Activated T-cell treated with anti-CD3 and anti-CD28 coated beads, Interleukin-2, amount 50 U/mL, for 4 hours (primary cell): ENCODE results near the gene USH1C. TPM values are rescaled to one million over a fixed set of nuclear protein-coding genes. Genes with fewer than 3 reads are reported as not detected.

Source experiments
- ATAC-seq, 2 donors: fragments of 200-7000 bp; cut with Tn5 transposase; one replicate each; pipeline ENCODE4 v1.10.0; 2021
- DNase-seq: peaks from one replicate; pipeline ENCODE4 v3.0.0-alpha.2; 2020
- H3K27me3 Mint-ChIP-seq: one replicate; pipeline ENCODE4 v1.8.0; 2021; ENCODE audit warnings: low read depth, mixed read lengths
- H3K36me3 Mint-ChIP-seq: one replicate; pipeline ENCODE4 v1.8.0; 2022; ENCODE audit warnings: mixed read lengths; ENCODE audit not compliant: insufficient read depth
- H3K4me1 Mint-ChIP-seq: one replicate; pipeline ENCODE4 v1.8.0; 2021; ENCODE audit warnings: low read depth, mixed read lengths
- H3K4me3 Mint-ChIP-seq: one replicate; pipeline ENCODE4 v1.8.0; 2021; ENCODE audit warnings: mild to moderate bottlenecking, moderate library complexity, mixed read lengths
- H3K9me3 Mint-ChIP-seq: one replicate; pipeline ENCODE4 v1.8.0; 2021; ENCODE audit warnings: mixed read lengths
- total RNA-seq, 3 donors: library from RNA; stranded (reverse); gene quantifications; one replicate each; pipeline ENCODE4 v1.2.1, GENCODE V29; 2021

Gene USH1C
- total RNA-seq, 3 donors from 2014 or later, result not detected

DNA sequence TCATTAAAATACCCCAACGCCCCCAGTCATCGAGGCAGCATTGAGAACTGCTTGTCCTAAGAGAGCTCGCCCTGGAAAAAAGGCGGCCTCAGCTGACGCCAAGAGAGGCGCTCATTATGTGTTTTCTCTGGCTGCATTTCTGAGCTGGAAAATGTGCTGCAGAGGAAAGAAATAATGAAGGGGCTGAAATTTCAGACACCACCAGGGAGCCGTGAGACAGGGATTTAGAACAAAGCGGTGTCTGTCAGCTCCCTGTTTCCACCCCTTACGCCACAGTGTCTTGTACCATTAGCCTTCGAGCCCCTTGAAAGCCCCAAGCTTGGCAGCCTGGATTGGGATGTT lies 14.4 kb downstream of the USH1C start:
- Mint-ChIP-seq H3K4me3 (no peak overlapping the region), H3K36me3 (no peaks in the 10 kb centered on the region), H3K4me1 (no peaks in the 10 kb centered on the region), H3K9me3 (no peaks in the 10 kb centered on the region), H3K27me3 (peaks cover 11% of the 10 kb centered on the region)
- ATAC-seq (no peak), DNase-seq (no peak)

DNA sequence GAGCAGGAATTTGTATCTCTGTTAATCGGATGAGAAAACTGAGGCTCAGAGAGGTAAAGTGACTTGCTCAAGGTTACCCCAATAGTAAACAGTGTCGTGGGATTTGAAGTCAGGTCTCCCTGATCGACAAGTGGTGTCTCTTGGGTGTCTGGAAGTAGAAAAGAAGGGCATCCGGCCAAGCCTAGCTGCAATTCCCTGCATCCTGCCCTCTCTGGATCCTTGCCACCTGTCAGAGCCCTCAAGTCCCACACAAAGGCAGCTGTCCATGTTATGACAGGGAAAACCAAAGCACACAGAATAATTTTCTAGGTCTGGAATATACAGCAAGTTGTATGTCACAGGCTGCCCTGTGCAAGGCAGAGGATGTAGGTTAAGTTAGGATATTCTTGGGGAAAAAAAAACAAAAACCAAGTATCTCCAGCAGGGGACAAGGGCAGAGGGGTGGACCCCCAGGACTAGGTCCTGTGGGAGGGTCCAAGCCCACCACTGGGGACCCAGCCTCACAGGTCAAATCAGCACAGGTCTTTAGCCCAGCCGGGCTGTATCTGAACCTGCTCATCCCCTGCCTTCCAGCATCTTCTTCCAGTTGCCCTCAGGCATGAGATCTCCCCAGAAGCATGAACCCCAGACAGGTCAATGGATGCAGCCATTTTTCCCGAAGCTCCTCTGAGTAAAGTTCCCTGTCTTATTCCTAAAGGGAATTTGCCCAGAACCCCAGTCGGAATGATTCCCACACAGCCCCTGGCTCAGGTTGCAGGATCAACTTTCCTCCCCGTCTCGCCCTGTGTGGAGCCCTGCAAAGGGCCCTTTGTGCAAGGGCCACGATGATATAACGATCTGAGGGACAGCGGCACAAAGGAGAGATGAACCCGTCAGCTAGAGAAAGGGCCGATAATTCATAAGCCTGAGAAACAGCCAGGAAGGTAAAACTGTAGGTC lies 15.0 kb downstream of the USH1C start:
- Mint-ChIP-seq H3K4me1 (no peaks in the 10 kb centered on the region), H3K27me3 (peaks cover 11% of the 10 kb centered on the region), H3K36me3 (no peaks in the 10 kb centered on the region), H3K9me3 (no peaks in the 10 kb centered on the region), H3K4me3 (no peak overlapping the region)
- ATAC-seq (no peak), DNase-seq (no peak)

DNA sequence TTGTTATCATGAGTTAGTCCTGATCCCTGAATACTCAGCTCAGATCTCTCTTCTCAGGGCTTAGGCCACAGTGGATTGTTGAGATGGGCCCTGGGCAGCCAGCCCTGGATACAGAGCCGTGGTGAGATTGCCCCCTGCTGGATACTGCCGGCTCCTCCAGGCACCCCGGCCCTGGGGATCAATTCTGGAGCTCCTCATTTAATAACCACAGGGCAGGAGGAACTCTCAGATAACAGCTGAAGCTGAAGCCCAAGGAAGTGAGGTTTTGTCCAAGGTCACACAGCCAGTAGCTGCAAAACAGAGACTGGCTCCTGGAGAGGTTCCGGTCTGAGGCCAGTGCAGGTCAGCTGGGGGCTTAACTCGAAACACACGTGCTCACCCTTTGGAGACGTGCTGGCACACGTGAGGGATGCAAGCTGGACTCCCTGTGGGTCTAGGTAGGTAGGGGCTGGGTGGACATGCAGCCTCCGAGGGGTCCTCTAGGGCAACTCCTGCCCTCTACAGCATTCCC lies 16.0 kb downstream of the USH1C start:
- ATAC-seq, result peak; percentile 73 to 81
- Mint-ChIP-seq H3K36me3 (no peaks in the 10 kb centered on the region), H3K27me3 (peaks cover 11% of the 10 kb centered on the region), H3K9me3 (no peaks in the 10 kb centered on the region), H3K4me3 (no peak overlapping the region), H3K4me1 (no peaks in the 10 kb centered on the region)
- DNase-seq, result peak; percentile 29

DNA sequence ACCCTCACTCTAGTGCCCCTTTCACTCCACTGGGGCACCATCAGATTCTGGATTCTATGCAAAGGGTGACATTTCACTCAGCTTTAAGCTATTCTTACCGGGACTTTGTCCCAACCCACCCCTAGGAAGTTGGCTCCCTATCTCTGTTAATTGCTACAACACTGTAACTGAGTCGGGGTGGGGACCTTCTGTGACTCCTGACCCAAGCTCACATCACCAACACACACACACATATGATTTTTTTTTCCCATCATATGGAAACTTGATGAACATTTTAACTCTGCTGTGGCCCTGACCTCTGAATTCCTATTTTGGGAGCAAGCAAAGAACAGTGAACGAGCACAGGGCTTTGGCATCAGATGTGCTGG lies 16.6 kb downstream of the USH1C start:
- Mint-ChIP-seq H3K4me1 (no peaks in the 10 kb centered on the region), H3K4me3 (no peak overlapping the region), H3K27me3 (peaks cover 11% of the 10 kb centered on the region), H3K36me3 (no peaks in the 10 kb centered on the region), H3K9me3 (no peaks in the 10 kb centered on the region)
- ATAC-seq (no peak), DNase-seq (no peak)

DNA sequence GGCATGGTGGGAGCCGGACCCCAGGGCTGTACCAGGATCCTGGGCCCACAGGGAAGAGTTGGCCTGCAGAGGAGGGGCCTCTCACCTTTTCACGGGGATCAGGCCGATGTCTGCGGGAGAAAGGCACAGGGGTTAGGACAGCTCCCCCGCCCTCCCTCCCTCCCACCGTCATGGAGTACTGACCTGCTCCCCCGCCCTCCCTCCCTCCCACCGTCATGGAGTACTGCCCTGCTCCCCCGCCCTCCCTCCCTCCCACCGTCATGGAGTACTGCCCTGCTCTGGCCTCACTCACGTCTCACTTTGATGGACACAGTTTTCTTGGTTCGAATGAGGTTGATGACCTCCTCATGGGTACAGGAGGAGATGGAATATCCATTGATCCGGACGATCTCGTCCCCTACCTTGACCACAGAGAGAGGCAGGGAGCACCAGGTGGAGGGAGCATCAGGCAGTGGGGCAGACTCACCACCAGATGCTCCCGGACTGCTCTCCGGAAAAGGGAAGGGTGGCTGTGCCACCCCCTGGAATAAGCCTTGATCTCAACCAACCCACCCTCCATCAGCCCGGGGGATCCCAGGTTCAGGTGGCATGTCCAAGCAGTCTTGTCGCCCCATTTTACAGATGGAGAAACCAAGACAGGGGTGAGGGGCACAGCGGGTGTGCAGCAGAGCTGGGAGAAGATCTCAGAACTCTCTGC lies 17.1 kb downstream of the USH1C start:
- H3K4me3 Mint-ChIP-seq, result no peak overlapping the region
- no peaks in the 10 kb centered on the region for H3K9me3 Mint-ChIP-seq
- H3K36me3 Mint-ChIP-seq, result no peaks in the 10 kb centered on the region
- peaks cover 11% of the 10 kb centered on the region for H3K27me3 Mint-ChIP-seq
- ATAC-seq, result no peak
- H3K4me1 Mint-ChIP-seq, result no peaks in the 10 kb centered on the region
- no peak for DNase-seq

DNA sequence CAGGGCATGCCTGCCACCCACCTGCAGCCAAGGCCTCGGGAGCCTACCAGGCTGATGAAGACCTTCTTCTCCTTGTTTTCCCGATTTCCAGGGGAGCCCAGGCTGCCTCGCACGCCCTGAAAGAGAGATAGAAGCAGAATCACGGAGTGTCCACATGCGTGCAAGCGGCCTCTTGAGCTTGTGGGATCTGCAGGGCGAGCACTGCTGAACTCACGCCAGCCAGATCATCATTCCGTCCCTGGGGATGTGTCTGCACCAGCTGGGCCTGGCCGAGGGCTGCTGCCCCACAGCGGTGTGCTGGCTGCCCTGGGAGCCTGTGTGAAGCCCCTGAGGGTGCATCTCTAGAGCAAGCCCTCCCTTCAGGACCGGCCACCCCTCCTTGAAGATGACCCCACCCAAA lies 17.9 kb downstream of the USH1C start:
- Mint-ChIP-seq H3K4me3 (no peak overlapping the region), H3K4me1 (no peaks in the 10 kb centered on the region), H3K27me3 (peaks cover 11% of the 10 kb centered on the region), H3K36me3 (no peaks in the 10 kb centered on the region), H3K9me3 (no peaks in the 10 kb centered on the region)
- no peak for DNase-seq
- ATAC-seq, result no peak

DNA sequence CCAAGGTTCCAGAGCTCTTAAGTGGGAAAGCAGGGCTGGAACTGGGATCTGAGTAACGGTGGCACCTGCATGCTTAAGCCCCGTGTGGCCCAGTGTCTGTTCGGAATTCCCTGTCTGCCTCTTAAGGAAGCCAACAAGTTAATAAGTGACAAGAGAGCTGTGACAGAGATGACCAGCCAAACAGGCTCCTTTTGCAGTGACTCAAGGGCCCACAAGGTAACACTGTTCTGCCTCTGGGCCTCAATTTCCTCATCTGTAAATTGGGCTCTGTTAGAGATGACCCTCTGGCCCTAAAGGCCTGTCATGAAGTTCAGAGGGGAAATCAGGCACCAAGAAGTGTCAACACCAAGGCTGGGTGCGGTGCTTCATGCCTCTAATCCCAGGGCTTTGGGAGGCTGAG lies 18.6 kb downstream of the USH1C start:
- ATAC-seq (no peak), DNase-seq (no peak)
- H3K27me3 Mint-ChIP-seq, result peaks cover 13% of the 10 kb centered on the region
- no peaks in the 10 kb centered on the region for H3K9me3 Mint-ChIP-seq
- no peaks in the 10 kb centered on the region for H3K4me1 Mint-ChIP-seq
- H3K4me3 Mint-ChIP-seq, result no peak overlapping the region
- H3K36me3 Mint-ChIP-seq, result no peaks in the 10 kb centered on the region

DNA sequence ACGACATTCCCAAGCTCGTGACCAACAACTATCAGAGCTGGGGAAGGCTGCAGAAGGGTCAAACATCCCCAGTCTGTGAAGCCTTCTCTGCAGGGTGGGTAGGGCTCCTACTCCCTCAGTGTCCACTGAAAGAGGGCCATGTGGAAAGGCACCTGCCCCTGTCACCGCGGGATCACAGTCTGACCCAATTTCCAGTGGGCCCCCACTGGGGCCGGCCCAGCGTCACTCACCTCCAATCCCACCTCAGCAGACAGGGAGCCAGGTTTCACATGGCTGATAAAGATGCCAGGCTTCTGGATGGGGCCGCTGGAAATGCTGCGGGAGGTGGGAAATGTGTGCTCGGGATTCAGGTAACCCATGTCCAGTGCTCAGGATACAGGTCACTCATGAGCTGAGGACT lies 20.0 kb downstream of the USH1C start:
- ATAC-seq (no peak), DNase-seq (no peak)
- H3K36me3 Mint-ChIP-seq, result no peaks in the 10 kb centered on the region
- H3K9me3 Mint-ChIP-seq, result no peaks in the 10 kb centered on the region
- peaks cover 11% of the 10 kb centered on the region for H3K27me3 Mint-ChIP-seq
- H3K4me3 Mint-ChIP-seq, result no peak overlapping the region
- no peaks in the 10 kb centered on the region for H3K4me1 Mint-ChIP-seq

DNA sequence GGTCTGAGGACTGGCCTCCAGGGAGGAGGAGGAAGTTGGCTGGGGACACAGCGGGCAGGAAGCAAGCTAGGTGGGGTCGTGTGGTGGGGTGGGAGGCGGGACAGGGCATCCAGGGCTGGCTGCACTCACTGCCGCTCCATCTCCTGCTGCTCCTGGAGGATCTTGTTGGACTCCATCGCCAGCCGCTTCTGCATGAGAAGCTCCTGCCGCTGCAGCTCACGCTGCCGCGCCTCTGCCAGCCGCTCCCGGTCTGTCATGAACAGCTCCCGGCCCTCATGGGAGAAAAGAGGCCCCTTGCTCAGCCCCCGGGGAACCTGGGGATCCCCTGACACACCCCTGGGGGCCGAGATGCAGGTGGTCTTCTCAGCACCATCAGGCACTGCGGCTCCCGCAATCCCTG lies 21.6 kb downstream of the USH1C start:
- DNase-seq (no peak), ATAC-seq (no peak)
- Mint-ChIP-seq H3K9me3 (no peaks in the 10 kb centered on the region), H3K4me1 (no peaks in the 10 kb centered on the region), H3K4me3 (no peak overlapping the region), H3K36me3 (no peaks in the 10 kb centered on the region), H3K27me3 (peaks cover 5% of the 10 kb centered on the region)

DNA sequence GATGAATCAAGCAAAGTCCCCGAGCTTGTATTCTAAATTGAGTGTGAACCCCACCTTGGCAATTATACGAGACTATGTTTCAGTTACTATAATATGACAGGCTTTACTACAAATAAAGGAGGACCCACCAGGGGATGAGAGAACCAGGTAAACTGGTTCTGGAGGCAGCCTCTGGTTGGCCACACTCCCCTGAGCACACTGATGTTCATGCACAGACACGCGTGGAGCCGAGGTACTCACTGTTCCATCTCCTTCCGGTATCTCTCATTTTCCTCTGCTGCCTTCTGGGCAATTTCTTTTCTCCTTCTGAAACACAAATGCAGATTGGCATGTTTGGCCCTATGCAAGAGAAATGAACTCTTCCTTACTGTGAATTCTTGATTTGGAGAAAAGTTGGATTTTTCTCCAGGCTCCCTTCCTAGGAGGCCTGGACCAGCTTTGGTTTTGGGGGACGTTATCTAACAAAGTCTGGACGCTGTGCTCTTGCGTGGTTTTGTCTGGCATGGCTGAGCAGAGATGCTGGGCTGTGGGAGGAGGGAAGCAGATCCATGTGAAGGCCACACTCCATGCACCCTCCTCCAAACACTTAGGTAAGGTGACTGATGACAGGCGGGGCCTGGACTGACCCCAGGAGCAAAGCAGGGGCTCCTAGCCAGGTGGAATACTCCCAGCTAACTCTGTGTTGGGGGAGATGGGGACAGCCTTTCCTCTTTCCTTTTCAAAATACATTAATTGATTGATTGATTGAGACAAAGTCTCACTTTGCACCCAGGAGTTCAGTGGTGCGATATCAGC lies 22.9 kb downstream of the USH1C start:
- ATAC-seq, result no peak
- H3K4me3 Mint-ChIP-seq, result no peak overlapping the region
- H3K9me3 Mint-ChIP-seq, result no peaks in the 10 kb centered on the region
- no peaks in the 10 kb centered on the region for H3K36me3 Mint-ChIP-seq
- no peak for DNase-seq
- no peaks in the 10 kb centered on the region for H3K4me1 Mint-ChIP-seq
- peaks cover 7% of the 10 kb centered on the region for H3K27me3 Mint-ChIP-seq

DNA sequence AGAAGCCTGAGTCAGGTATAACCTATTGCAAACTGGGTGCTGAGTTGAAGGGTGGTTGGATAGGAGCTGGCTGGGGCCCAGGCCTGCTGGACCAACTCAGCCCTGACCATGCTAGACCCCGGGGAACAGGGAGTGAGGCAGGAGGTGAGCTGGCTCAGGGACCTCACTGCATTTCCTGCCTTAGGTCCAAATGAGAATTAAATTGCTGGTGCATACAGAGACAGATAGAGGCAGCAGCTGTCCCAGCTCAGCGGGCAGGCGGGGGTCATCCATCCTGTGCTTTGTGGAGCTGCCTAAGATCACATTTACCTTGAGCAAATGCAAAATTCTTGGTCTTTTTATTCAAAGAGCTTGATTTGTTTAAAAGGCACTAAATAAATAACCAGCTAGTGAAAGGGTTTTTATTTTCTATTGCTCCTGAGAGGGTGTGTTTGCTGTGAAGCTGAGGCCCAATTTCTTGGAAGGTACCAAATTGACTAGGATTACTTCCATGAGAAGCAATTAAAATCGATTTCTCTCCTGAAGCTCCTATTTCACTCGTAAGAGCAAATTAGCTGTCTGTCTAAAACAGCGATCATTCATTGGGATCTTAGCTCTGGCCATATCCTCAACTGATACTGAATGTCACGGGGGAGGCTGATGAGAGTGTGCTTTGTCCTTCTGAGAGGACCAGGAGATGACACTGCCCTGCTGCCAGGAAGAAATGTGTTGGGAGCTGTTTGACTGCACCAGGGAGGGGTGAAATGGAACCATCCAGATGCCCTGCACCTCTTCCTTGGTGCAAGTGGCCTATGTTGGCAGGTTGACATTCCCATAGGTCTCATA lies 24.9 kb downstream of the USH1C start:
- DNase-seq (no peak), ATAC-seq (no peak)
- no peaks in the 10 kb centered on the region for H3K9me3 Mint-ChIP-seq
- no peaks in the 10 kb centered on the region for H3K4me1 Mint-ChIP-seq
- no peaks in the 10 kb centered on the region for H3K36me3 Mint-ChIP-seq
- peaks cover 7% of the 10 kb centered on the region for H3K27me3 Mint-ChIP-seq
- H3K4me3 Mint-ChIP-seq, result no peak overlapping the region

DNA sequence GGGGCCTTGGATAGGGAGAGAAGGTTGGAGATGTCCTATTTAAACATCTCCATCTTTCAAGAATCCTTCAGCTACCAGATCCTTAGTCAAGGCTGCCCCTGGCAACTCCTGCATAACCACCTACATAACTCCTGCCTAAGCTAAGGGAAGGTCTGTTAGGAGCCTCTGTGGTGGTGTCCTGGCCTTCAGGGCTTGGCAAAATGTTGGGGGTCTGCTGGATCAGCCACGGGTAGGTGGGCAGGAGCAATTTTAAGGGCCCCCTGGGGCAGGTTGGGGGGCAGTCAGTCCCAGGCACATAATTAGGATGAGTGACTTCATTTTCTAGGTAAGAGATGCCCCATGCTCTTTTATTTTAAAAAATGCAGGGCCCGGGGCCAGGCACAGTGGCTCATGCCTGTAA lies 25.9 kb downstream of the USH1C start:
- peaks cover 7% of the 10 kb centered on the region for H3K27me3 Mint-ChIP-seq
- no peaks in the 10 kb centered on the region for H3K36me3 Mint-ChIP-seq
- ATAC-seq (no peak), DNase-seq (no peak)
- H3K4me3 Mint-ChIP-seq, result no peak overlapping the region
- H3K4me1 Mint-ChIP-seq, result no peaks in the 10 kb centered on the region
- no peaks in the 10 kb centered on the region for H3K9me3 Mint-ChIP-seq

DNA sequence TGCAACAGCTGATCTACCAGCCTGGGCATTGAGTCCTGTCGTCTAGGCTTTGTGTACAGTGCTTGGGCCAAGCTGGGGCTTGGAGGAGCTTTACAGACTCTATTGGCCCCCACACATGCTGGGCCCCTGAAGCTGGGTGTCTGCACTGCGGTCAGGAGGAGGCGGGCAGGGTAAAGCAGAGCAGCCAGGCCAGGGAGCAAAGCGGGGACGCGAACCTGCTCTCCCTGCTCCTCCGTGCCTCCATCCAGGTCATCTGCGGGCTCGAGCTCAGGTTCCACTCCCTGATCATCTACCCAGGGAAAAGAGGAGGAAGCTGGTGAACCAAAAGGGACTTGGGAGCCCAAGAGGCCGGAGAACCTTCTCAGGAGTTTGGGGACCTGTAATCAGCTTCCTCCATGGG lies 27.0 kb downstream of the USH1C start:
- peaks cover 10% of the 10 kb centered on the region for H3K27me3 Mint-ChIP-seq
- ATAC-seq, result no peak
- DNase-seq, result no peak
- H3K4me1 Mint-ChIP-seq, result no peaks in the 10 kb centered on the region
- no peaks in the 10 kb centered on the region for H3K9me3 Mint-ChIP-seq
- no peaks in the 10 kb centered on the region for H3K36me3 Mint-ChIP-seq
- no peak overlapping the region for H3K4me3 Mint-ChIP-seq
